Colonic mucosa (tissue), 4 donors: ENCODE measurements around the gene OLIG3. TPM values are rescaled to one million over a fixed set of nuclear protein-coding genes. Genes with fewer than 3 reads are reported as not detected.

ENCODE experiments used
- DNase-seq: peaks from one replicate; pipeline ENCODE4 v3.0.0-alpha.2; 2020
- H3K27ac ChIP-seq: fragments of 200-600 bp; one replicate; pipeline ENCODE4 v1.8.0; 2021
- H3K27me3 ChIP-seq: fragments of 200-600 bp; one replicate; pipeline ENCODE4 v1.8.0; 2021
- H3K36me3 ChIP-seq: fragments of 200-600 bp; one replicate; pipeline ENCODE4 v1.8.0; 2021
- H3K4me1 ChIP-seq: fragments of 200-600 bp; one replicate; pipeline ENCODE4 v1.8.0; 2021; ENCODE audit warnings: mild to moderate bottlenecking
- H3K4me3 ChIP-seq: fragments of 200-600 bp; one replicate; pipeline ENCODE4 v1.8.0; 2021
- H3K9ac ChIP-seq, 2 donors: one replicate each; pipeline ENCODE4 v1.7.0; 2013; ENCODE audit warnings: control low read depth in 2 of 2, low read depth in 2 of 2, low read length in 2 of 2
- H3K9me3 ChIP-seq: fragments of 200-600 bp; one replicate; pipeline ENCODE4 v1.8.0; 2021
- CTCF ChIP-seq: fragments of 200-600 bp; IDR thresholded peaks from one replicate; pipeline ENCODE4 v1.8.0; 2022; ENCODE audit warnings: antibody characterized with exemption, mild to moderate bottlenecking
- intact Hi-C: fragments of 100-400 bp; cut with DNase I; formaldehyde crosslinking; loops from one replicate; pipeline ENCODE4 v1.14.1; 2022
- total RNA-seq, 2 donors: library from RNA; stranded (reverse); fragmentation: NEBNext Ultra II Directional in 1 of 2; extraction: Animal tissue kit (Norgen Biotek cat#: 25700) in 1 of 2; gene quantifications; one replicate each; pipeline ENCODE4 v1.2.1, GENCODE V29; 2021
- donor health status: healthy.
- donor health status: DM: no; HTN: no; CAD: no.
- donor health status: DM: no; HTN: no; CAD: no.

Gene OLIG3
- total RNA-seq, 2 donors from 2014 or later: not detected

GRCh38 chr6:137519629-137520176 is 25.5 kb upstream of the OLIG3 start:
- DNase-seq: no peak
- no peak for TF ChIP-seq CTCF
- H3K27ac ChIP-seq: no peak overlapping the region
- intact Hi-C loops: no loop called here
- no peak overlapping the region for H3K9ac ChIP-seq
- H3K36me3 ChIP-seq: no peaks in the 10 kb centered on the region
- no peaks in the 10 kb centered on the region for H3K4me1 ChIP-seq
- H3K9me3 ChIP-seq: no peaks in the 10 kb centered on the region
- H3K4me3 ChIP-seq: no peak overlapping the region
- H3K27me3 ChIP-seq: peaks cover 13% of the 10 kb centered on the region

GRCh38 chr6:137518386-137518983 is 24.3 kb upstream of the OLIG3 start:
- H3K36me3 ChIP-seq: no peaks in the 10 kb centered on the region
- intact Hi-C loops: no loop called here
- peaks cover 22% of the 10 kb centered on the region for H3K27me3 ChIP-seq
- H3K4me3 ChIP-seq: no peak overlapping the region
- H3K27ac ChIP-seq: no peak overlapping the region
- no peaks in the 10 kb centered on the region for H3K9me3 ChIP-seq
- DNase-seq: no peak
- H3K4me1 ChIP-seq: no peaks in the 10 kb centered on the region
- H3K9ac ChIP-seq: no peak overlapping the region
- no peak for TF ChIP-seq CTCF

DNA sequence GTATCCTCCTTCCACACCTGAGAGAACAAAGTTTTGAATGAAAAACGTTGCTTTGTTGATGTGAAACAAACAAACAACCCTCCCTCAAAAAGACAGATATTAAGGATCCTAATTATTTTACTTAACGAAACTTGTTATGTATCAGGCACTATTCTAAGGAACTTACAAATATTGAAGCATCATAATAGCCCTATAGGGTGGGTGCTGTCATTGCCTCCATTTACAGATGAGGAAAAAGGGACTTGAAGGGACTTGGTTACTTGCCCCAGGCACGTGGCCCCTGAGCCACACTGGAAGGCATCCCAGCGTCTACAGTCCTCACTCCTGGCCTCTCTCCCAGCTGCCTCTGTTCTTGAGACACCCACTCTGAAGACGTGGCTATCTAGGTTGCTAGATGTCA is 20.2 kb upstream of the OLIG3 start:
- no peaks in the 10 kb centered on the region for H3K36me3 ChIP-seq
- DNase-seq: no peak

GRCh38 chr6:137512757-137513605 is 18.8 kb upstream of the OLIG3 start:
- no peak for TF ChIP-seq CTCF
- Histone ChIP-seq H3K36me3 (no peaks in the 10 kb centered on the region), H3K27me3 (peaks cover 27% of the 10 kb centered on the region), H3K27ac (no peak overlapping the region), H3K4me1 (no peaks in the 10 kb centered on the region), H3K4me3 (no peak overlapping the region), H3K9ac (no peak overlapping the region), H3K9me3 (no peaks in the 10 kb centered on the region)
- intact Hi-C loops: no loop called here
- DNase-seq: no peak

More for the DNA sequence above, 20.2 kb upstream of the OLIG3 start:
- intact Hi-C loops: no loop called here
- Histone ChIP-seq H3K27me3 (peaks cover 29% of the 10 kb centered on the region), H3K9me3 (no peaks in the 10 kb centered on the region), H3K4me3 (no peak overlapping the region), H3K27ac (no peak overlapping the region), H3K4me1 (no peaks in the 10 kb centered on the region), H3K9ac (no peak overlapping the region)
- TF ChIP-seq CTCF: no peak

- Histone ChIP-seq H3K27ac (no peak overlapping the region), H3K4me1 (no peaks in the 10 kb centered on the region), H3K27me3 (peaks cover 23% of the 10 kb centered on the region), H3K4me3 (no peak overlapping the region), H3K36me3 (no peaks in the 10 kb centered on the region), H3K9me3 (no peaks in the 10 kb centered on the region), H3K9ac (no peak overlapping the region)
- no peak for DNase-seq
- intact Hi-C loops: no loop called here
- TF ChIP-seq CTCF: no peak
Observed at GRCh38 chr6:137510923-137511322, 16.7 kb upstream of the OLIG3 start.
